ENCODE results near the gene RAB31.

Gene RAB31

GRCh38 chr18:9822587-9823185, 114.6 kb downstream of the RAB31 start:
- no peak for DNase-seq (ENCODE audit: low read depth)

GRCh38 chr18:9823805-9824473, 115.8 kb downstream of the RAB31 start:
- no peak for DNase-seq (ENCODE audit: low read depth)

- peak; percentile 93 for DNase-seq (ENCODE audit: low read depth)
These were observed 116.4 kb downstream of the RAB31 start for GRCh38 chr18:9824474-9824832.

GRCh38 chr18:9824952-9825371, 116.9 kb downstream of the RAB31 start:
- DNase-seq (ENCODE audit: low read depth), result no peak

- peak; percentile 94 for DNase-seq (ENCODE audit: low read depth)
These were observed 117.5 kb downstream of the RAB31 start for GRCh38 chr18:9825571-9826073.

- DNase-seq (ENCODE audit: low read depth), result no peak
These were observed 118.6 kb downstream of the RAB31 start for GRCh38 chr18:9826685-9827084.

- no peak for DNase-seq (ENCODE audit: low read depth)
These were observed 119.2 kb downstream of the RAB31 start for GRCh38 chr18:9827211-9827792.

- DNase-seq (ENCODE audit: low read depth), result peak; percentile 97
These were observed 119.8 kb downstream of the RAB31 start for GRCh38 chr18:9827793-9828505.

GRCh38 chr18:9828506-9829396, 120.7 kb downstream of the RAB31 start:
- no peak for DNase-seq (ENCODE audit: low read depth)

GRCh38 chr18:9829397-9829712, 121.3 kb downstream of the RAB31 start:
- DNase-seq (ENCODE audit: low read depth), result no peak

GRCh38 chr18:9831036-9831722, 123.1 kb downstream of the RAB31 start:
- DNase-seq (ENCODE audit: low read depth), result no peak

GRCh38 chr18:9831723-9832199, 123.7 kb downstream of the RAB31 start:
- DNase-seq (ENCODE audit: low read depth), result no peak

- no peak for DNase-seq (ENCODE audit: low read depth)
These were observed 124.8 kb downstream of the RAB31 start for GRCh38 chr18:9832871-9833270.

GRCh38 chr18:9834551-9834950, 126.5 kb downstream of the RAB31 start:
- no peak for DNase-seq (ENCODE audit: low read depth)

- DNase-seq (ENCODE audit: low read depth), result no peak
These were observed 127.1 kb downstream of the RAB31 start for GRCh38 chr18:9835113-9835755.

GRCh38 chr18:9835825-9836224, 127.7 kb downstream of the RAB31 start:
- no peak for DNase-seq (ENCODE audit: low read depth)

GRCh38 chr18:9838144-9838877, 130.2 kb downstream of the RAB31 start:
- peak; percentile 16 for DNase-seq (ENCODE audit: low read depth)

- DNase-seq (ENCODE audit: low read depth), result no peak
These were observed 131.1 kb downstream of the RAB31 start for GRCh38 chr18:9839211-9839610.

GRCh38 chr18:9839853-9840252, 131.8 kb downstream of the RAB31 start:
- no peak for DNase-seq (ENCODE audit: low read depth)

- DNase-seq (ENCODE audit: low read depth), result no peak
These were observed 133.7 kb downstream of the RAB31 start for GRCh38 chr18:9841752-9842151.

Data from fibroblast of gingiva (primary cell).